ENCODE data around the gene FTO. TPM values are rescaled to one million over a fixed set of nuclear protein-coding genes. Genes with fewer than 3 reads are reported as not detected.
"Not testable (repeated sequence)": the region's sequence is repeated elsewhere in the genome, so short reads cannot be mapped to it uniquely, and the experiment has no call there.

Gene FTO
- polyA plus RNA-seq, 1 donor from 2014 or later, result 80.1 TPM

DNA sequence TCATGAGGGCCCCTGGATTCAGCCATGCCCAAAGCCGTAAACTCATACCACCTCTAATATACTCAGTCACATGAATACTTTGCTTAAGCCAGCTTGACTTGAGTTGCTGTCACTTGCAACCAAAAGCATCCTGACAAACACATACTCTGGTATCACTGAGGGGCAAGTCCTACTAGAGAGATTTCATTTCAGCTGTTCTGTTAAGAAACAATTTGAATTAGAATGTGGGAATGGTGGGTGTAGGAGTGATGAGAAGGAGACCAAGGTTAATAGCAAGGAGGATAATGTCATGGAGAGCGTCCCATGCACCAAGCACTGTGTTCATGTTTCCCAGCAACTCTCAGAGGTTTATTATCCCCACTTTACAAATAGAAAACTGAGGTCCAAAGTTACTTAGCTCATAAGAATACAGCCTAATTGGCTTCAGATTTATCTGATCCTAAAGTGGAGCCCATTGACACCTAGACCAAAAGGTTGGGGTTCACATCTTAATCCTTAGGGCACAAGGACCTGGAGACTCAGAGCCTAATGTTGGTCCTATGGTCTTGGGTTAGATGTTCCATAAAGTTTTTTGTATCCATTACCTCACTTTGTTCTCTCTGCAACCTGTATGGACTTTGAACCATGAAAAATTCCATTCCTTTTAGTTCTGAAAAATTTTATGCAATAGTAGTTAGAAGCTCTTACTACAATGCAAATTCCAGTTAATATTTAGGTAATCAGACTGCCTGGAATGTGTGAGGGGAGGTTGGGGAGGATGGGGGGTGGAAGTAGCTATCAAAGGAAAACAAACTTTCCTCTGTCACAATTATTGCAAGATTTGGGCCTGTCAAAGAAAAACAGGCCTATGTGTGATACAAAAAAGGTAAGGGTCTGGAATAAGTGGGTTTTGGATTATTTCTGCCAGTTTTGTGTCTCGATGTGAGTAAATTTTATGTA, 476.7 kb downstream of the FTO start:
- H3K4me3 ChIP-seq (ENCODE audit: low read length), result no peak overlapping the region
- no peaks in the 10 kb centered on the region for H3K9me3 ChIP-seq (ENCODE audit: low read length)
- no peak overlapping the region for H2AFZ ChIP-seq (ENCODE audit: low read depth, low read length)
- no peaks in the 10 kb centered on the region for H4K20me1 ChIP-seq (ENCODE audit: insufficient read depth)
- no peaks in the 10 kb centered on the region for H3F3A ChIP-seq (ENCODE audit: insufficient read depth, low read length, poor library complexity, severe bottlenecking)
- H3K27ac ChIP-seq (ENCODE audit: low read length), result no peak overlapping the region
- TF ChIP-seq POLR2AphosphoS5 (IDR thresholded peaks at IDR 0.05) (no peak), RAD21 (conservative IDR thresholded peaks at IDR 0.05) (no peak), SMC3 (conservative IDR thresholded peaks at IDR 0.05; ENCODE audit: poor library complexity) (no peak), TAF1 (IDR thresholded peaks at IDR 0.05; ENCODE audit: low read depth) (no peak), MXI1 (conservative IDR thresholded peaks at IDR 0.05; ENCODE audit: poor library complexity, severe bottlenecking) (no peak), EP300 (conservative IDR thresholded peaks at IDR 0.05; ENCODE audit: poor library complexity, severe bottlenecking) (no peak), REST (IDR thresholded peaks at IDR 0.05; ENCODE audit: borderline replicate concordance) (no peak), EZH2 (IDR thresholded peaks at IDR 0.05; ENCODE audit: borderline replicate concordance, insufficient read depth, low read length, poor library complexity, severe bottlenecking) (no peak)
- TF ChIP-seq, protein P1, sequence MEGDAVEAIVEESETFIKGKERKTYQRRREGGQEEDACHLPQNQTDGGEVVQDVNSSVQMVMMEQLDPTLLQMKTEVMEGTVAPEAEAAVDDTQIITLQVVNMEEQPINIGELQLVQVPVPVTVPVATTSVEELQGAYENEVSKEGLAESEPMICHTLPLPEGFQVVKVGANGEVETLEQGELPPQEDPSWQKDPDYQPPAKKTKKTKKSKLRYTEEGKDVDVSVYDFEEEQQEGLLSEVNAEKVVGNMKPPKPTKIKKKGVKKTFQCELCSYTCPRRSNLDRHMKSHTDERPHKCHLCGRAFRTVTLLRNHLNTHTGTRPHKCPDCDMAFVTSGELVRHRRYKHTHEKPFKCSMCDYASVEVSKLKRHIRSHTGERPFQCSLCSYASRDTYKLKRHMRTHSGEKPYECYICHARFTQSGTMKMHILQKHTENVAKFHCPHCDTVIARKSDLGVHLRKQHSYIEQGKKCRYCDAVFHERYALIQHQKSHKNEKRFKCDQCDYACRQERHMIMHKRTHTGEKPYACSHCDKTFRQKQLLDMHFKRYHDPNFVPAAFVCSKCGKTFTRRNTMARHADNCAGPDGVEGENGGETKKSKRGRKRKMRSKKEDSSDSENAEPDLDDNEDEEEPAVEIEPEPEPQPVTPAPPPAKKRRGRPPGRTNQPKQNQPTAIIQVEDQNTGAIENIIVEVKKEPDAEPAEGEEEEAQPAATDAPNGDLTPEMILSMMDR (IDR thresholded peaks at IDR 0.05; ENCODE audit: poor library complexity, severe bottlenecking), result no peak
- H3K27me3 ChIP-seq (ENCODE audit: insufficient read depth, low read depth, low read length), result no peaks in the 10 kb centered on the region
- no peaks in the 10 kb centered on the region for H3K9me2 ChIP-seq (ENCODE audit: insufficient read depth, low read length)
- H3K79me2 ChIP-seq (replicated peaks; ENCODE audit: insufficient read depth, low read length), result no peaks in the 10 kb centered on the region
- H3K4me2 ChIP-seq (ENCODE audit: low read length), result no peak overlapping the region
- no peaks in the 10 kb centered on the region for H3K36me3 ChIP-seq (ENCODE audit: insufficient read depth, low read length)
- no peak overlapping the region for H3K9ac ChIP-seq (ENCODE audit: low read length)

DNA sequence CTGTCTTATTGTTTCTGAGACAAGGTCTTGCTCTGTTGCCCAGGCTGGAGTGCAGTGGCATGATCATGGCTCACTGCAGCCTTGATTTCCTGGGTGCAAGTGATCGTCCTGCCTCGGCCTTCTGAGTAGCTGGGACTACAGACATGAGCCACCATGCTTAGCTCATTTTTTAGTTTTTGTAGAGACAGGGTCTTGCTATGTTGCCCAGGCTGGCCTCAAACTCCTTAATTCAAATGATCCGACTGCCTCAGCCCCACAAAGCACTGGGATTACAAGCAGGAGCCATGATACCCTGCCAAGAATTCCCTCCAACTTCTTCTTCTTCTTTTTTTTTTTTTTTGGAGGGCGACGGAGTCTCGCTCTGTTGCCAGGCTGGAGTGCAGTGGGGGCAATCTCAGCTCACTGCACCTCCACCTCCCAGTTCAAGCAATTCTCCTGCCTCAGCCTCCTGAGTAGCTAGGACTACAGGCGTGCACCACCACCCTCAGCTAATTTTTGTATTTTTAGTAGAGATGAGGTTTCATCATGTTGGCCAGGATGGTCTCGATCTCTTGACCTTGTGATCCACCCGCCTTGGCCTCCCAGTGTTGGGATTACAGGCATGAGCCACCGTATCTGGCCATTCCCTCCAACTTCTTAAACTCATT, 477.9 kb downstream of the FTO start:
- not testable (repeated sequence) for H3K27ac ChIP-seq (ENCODE audit: low read length); H3K4me2 ChIP-seq (ENCODE audit: low read length)

More for the DNA sequence above, 477.9 kb downstream of the FTO start:
- not testable (repeated sequence) for H3K9ac ChIP-seq (ENCODE audit: low read length); H3K9me3 ChIP-seq (ENCODE audit: low read length); H3K79me2 ChIP-seq (replicated peaks; ENCODE audit: insufficient read depth, low read length); H2AFZ ChIP-seq (ENCODE audit: low read depth, low read length); H3K36me3 ChIP-seq (ENCODE audit: insufficient read depth, low read length); H4K20me1 ChIP-seq (ENCODE audit: insufficient read depth); H3K27me3 ChIP-seq (ENCODE audit: insufficient read depth, low read depth, low read length); H3K9me2 ChIP-seq (ENCODE audit: insufficient read depth, low read length); H3K4me3 ChIP-seq (ENCODE audit: low read length); H3F3A ChIP-seq (ENCODE audit: insufficient read depth, low read length, poor library complexity, severe bottlenecking)

All from neural cell (in vitro differentiated cells).